HG03066 (cell line): ENCODE measurements around the gene LIF.
"Not testable (repeated sequence)": the region's sequence is repeated elsewhere in the genome, so short reads cannot be mapped to it uniquely, and the experiment has no call there.

Experiments
- ATAC-seq: cut with Tn5 transposase; IDR thresholded peaks from one replicate; pipeline ENCODE4 v1.9.1; 2021; ENCODE audit warnings: low read depth; ENCODE audit not compliant: unreplicated experiment

LIF gene

GRCh38 chr22:30245181-30245984 lies 1.2 kb downstream of the LIF start:
- no peak for ATAC-seq

GRCh38 chr22:30244641-30245040 lies 1.9 kb downstream of the LIF start:
- ATAC-seq = no peak

- no peak for ATAC-seq
Measured at GRCh38 chr22:30244066-30244465, 2.5 kb downstream of the LIF start.

- ATAC-seq = no peak
Measured at GRCh38 chr22:30243661-30244060, 2.9 kb downstream of the LIF start.

- ATAC-seq = no peak
Measured at GRCh38 chr22:30241576-30242371, 4.8 kb downstream of the LIF start.

- no peak for ATAC-seq
Measured at GRCh38 chr22:30240541-30241417, 5.8 kb downstream of the LIF start.

- ATAC-seq = no peak
Measured at GRCh38 chr22:30239488-30240405, 6.8 kb downstream of the LIF start.

- no peak for ATAC-seq
Measured at GRCh38 chr22:30238661-30239487, 7.7 kb downstream of the LIF start.

- no peak for ATAC-seq
Measured at GRCh38 chr22:30238136-30238535, 8.4 kb downstream of the LIF start.

- no peak for ATAC-seq
Measured at GRCh38 chr22:30236875-30237274, 9.7 kb downstream of the LIF start.

- ATAC-seq = no peak
Measured at GRCh38 chr22:30235687-30236170, 10.8 kb downstream of the LIF start.

- no peak for ATAC-seq
Measured at GRCh38 chr22:30234786-30235470, 11.6 kb downstream of the LIF start.

- not testable (repeated sequence) for ATAC-seq
Measured at GRCh38 chr22:30234325-30234724, 12.2 kb downstream of the LIF start.

GRCh38 chr22:30233582-30233981 lies 13.0 kb downstream of the LIF start:
- ATAC-seq = no peak

- ATAC-seq = no peak
Measured at GRCh38 chr22:30232716-30233218, 13.8 kb downstream of the LIF start.

- ATAC-seq = no peak
Measured at GRCh38 chr22:30230787-30231461, 15.6 kb downstream of the LIF start.

- no peak for ATAC-seq
Measured at GRCh38 chr22:30230330-30230729, 16.2 kb downstream of the LIF start.
